ENCODE data around the gene VPS72.

The VPS72 gene

GRCh38 chr1:151175041-151175741 is 14.8 kb downstream of the VPS72 start:
- TF ChIP-seq MYC (IDR thresholded peaks at IDR 0.05; ENCODE audit: low read depth, low read length), result no peak
- no peak for TF ChIP-seq MAX (IDR thresholded peaks at IDR 0.05; ENCODE audit: low read depth, low read length)
- TF ChIP-seq POLR2A (IDR thresholded peaks at IDR 0.05; ENCODE audit: extremely low read depth, insufficient read length), result no peak
- no peak for TF ChIP-seq CTCF (IDR thresholded peaks at IDR 0.05; ENCODE audit: low read depth, low read length)
- DNase-seq (ENCODE audit: low read depth), result no peak
- no peak overlapping the region for H3K4me3 ChIP-seq (ENCODE audit: low read depth, low read length)

DNA sequence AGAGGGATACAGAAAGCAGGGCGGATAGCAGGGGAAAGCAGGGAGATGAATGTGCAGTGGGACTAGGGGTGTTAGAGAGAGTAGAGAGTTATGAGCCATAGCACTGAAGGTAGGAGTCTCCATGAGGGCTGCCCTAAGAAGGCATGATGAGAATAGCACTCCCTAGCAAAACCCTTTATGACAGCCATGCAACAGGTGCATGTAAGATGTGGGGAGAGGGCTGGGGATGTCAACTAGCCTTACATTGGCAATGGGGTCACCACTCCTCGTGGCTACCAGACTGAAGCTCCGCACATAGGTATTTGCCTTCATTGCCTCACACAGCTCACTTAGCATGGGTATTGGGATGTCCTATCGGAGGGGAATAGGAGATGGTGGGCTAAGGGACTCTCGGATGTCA is 18.8 kb downstream of the VPS72 start:
- no peak for DNase-seq (ENCODE audit: low read depth)
- TF ChIP-seq MYC (IDR thresholded peaks at IDR 0.05; ENCODE audit: low read depth, low read length) (no peak), POLR2A (IDR thresholded peaks at IDR 0.05; ENCODE audit: extremely low read depth, insufficient read length) (no peak), CTCF (IDR thresholded peaks at IDR 0.05; ENCODE audit: low read depth, low read length) (no peak), MAX (IDR thresholded peaks at IDR 0.05; ENCODE audit: low read depth, low read length) (no peak)
- no peak overlapping the region for H3K4me3 ChIP-seq (ENCODE audit: low read depth, low read length)

GRCh38 chr1:151167116-151167515 is 22.9 kb downstream of the VPS72 start:
- H3K4me3 ChIP-seq (ENCODE audit: low read depth, low read length), result peak overlapping the region; percentile 100
- DNase-seq (ENCODE audit: low read depth), result no peak
- TF ChIP-seq CTCF (IDR thresholded peaks at IDR 0.05; ENCODE audit: low read depth, low read length) (no peak), MYC (IDR thresholded peaks at IDR 0.05; ENCODE audit: low read depth, low read length) (no peak), MAX (IDR thresholded peaks at IDR 0.05; ENCODE audit: low read depth, low read length) (no peak), POLR2A (IDR thresholded peaks at IDR 0.05; ENCODE audit: extremely low read depth, insufficient read length) (no peak)

GRCh38 chr1:151166505-151166956 is 23.5 kb downstream of the VPS72 start:
- peak; percentile 67 for DNase-seq (ENCODE audit: low read depth)

GRCh38 chr1:151165738-151166504 is 24.1 kb downstream of the VPS72 start, which contains the start of the genes LYSMD1 and SCNM1:
LYSMD1 (minus strand) TSS chr1:151165902; CDS start chr1:151165258, 644 bp downstream.
SCNM1 (plus strand) TSS chr1:151166144; CDS start chr1:151166153, 9 bp downstream.
- TF ChIP-seq MAX (IDR thresholded peaks at IDR 0.05; ENCODE audit: low read depth, low read length) (no peak), POLR2A (IDR thresholded peaks at IDR 0.05; ENCODE audit: extremely low read depth, insufficient read length) (peak; percentile 68)
- DNase-seq (ENCODE audit: low read depth), result peak; percentile 99
- H3K4me3 ChIP-seq (ENCODE audit: low read depth, low read length), result peak within 1 kb of the TSS; percentile 100

More at GRCh38 chr1:151166505-151166956, 23.5 kb downstream of the VPS72 start:
- TF ChIP-seq MAX (IDR thresholded peaks at IDR 0.05; ENCODE audit: low read depth, low read length) (no peak), POLR2A (IDR thresholded peaks at IDR 0.05; ENCODE audit: extremely low read depth, insufficient read length) (no peak), MYC (IDR thresholded peaks at IDR 0.05; ENCODE audit: low read depth, low read length) (no peak), CTCF (IDR thresholded peaks at IDR 0.05; ENCODE audit: low read depth, low read length) (no peak)
- peak overlapping the region; percentile 100 for H3K4me3 ChIP-seq (ENCODE audit: low read depth, low read length)

All from NB4 (cell line).